DND-41 (cell line): ENCODE results near the gene GRID1.

Experiments used
- CTCF ChIP-seq: IDR thresholded peaks from 2 replicates; pipeline ENCODE4 v1.5.1; 2012; ENCODE audit warnings: borderline replicate concordance, low read length, moderate library complexity, mild to moderate bottlenecking; ENCODE audit not compliant: poor library complexity, severe bottlenecking; ENCODE audit errors: extremely low read depth
- EZH2 ChIP-seq: IDR thresholded peaks from 3 replicates; pipeline ENCODE4 v1.6.1; 2012; ENCODE audit warnings: borderline replicate concordance, low read depth, mild to moderate bottlenecking, moderate library complexity, low read length, inconsistent platforms; ENCODE audit not compliant: severe bottlenecking

DNA sequence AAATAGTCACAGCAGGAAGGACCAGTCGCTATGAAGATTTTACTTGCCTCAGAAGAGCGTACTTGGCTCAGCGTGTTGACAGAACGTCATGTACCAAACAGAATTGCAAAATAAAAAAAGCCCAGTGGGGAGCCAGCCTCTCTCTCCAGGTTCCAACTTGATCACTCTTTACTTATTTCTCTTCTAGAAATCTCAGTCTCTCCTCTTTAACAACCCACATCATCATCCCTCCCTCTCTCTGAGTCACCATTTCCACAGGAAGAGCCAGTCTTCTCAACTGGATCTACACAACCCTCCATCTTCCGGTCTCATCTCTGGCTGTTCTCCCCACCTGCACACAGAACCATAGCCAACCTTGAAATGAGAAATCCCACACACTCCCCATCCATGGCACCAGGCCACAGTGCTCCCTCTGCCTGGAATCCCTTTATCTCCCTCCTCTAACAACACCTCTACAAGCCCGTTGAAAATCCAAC is 718.3 kb downstream of the GRID1 start:
- TF ChIP-seq CTCF, result no peak
- no peak for TF ChIP-seq EZH2
